Loucy (cell line): ENCODE data around the gene VAMP4.
"Not testable (repeated sequence)": the region's sequence is repeated elsewhere in the genome, so short reads cannot be mapped to it uniquely, and the experiment has no call there.

Source experiments
- EZH2phosphoT487 ChIP-seq: fragments of 200-600 bp; IDR thresholded peaks from 2 replicates; pipeline ENCODE4 v1.6.1; 2018; ENCODE audit warnings: antibody characterized with exemption, mild to moderate bottlenecking, moderate library complexity, borderline replicate concordance
- TF ChIP-seq, protein P1 (sequence below): fragments of 200-600 bp; sonication (generic); conservative IDR thresholded peaks from 2 replicates; pipeline ENCODE4 v1.5.1; 2014; ENCODE audit warnings: mild to moderate bottlenecking, antibody characterized with exemption, low read length

DNA sequence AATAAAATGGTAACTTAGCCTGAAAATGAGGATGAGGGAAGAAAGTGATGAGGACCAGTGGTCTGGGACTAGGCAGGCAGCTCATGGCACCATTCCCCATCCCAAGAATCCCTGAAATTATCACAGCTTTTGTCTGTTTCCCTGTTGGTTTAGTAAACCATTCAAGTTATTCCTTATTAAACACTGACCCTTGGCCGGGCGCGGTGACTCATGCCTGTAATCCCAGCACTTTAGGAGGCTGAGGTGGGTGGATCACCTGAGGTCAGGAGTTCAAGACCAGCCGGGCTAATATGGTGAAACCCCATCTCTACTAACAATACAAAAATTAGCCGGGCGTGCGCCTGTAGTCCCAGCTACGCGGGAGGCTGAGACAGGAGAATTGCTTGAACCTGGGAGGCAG lies 85.7 kb downstream of the VAMP4 start:
- TF ChIP-seq, protein P1, sequence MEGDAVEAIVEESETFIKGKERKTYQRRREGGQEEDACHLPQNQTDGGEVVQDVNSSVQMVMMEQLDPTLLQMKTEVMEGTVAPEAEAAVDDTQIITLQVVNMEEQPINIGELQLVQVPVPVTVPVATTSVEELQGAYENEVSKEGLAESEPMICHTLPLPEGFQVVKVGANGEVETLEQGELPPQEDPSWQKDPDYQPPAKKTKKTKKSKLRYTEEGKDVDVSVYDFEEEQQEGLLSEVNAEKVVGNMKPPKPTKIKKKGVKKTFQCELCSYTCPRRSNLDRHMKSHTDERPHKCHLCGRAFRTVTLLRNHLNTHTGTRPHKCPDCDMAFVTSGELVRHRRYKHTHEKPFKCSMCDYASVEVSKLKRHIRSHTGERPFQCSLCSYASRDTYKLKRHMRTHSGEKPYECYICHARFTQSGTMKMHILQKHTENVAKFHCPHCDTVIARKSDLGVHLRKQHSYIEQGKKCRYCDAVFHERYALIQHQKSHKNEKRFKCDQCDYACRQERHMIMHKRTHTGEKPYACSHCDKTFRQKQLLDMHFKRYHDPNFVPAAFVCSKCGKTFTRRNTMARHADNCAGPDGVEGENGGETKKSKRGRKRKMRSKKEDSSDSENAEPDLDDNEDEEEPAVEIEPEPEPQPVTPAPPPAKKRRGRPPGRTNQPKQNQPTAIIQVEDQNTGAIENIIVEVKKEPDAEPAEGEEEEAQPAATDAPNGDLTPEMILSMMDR: not testable (repeated sequence)
- TF ChIP-seq EZH2phosphoT487: not testable (repeated sequence)
